ENCODE measurements around the gene SUMO3.

SUMO3 gene

DNA sequence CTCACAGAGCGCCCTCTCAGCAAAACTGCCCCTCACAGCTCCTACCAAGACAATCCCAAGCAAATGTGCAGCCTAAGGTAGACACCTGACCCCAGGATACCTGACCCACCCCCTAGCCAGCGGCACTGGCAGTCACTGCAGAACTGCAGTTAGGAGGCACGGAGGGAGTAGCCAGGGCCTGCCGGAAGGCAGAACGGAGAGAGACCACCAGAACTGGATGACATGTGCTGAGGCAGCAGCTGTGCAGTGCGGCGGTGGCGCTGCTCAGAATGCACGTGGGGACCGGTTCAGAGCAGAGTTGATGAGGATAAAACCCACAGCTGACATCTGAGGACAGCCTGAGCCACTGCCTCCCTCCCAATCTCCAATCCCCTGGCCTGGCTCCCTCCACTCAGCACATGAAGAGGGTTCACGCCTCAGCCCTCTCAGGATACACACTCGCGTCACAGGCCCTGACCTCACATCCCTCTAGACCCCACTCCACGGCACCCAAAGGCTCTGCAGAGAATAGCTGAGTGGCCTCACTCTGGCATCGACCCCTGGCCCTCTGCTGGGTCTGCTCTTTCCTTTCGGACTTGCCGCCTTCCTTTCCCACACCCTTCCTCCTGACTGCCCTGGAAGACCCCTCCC lies 45.9 kb downstream of the SUMO3 start:
- H2AFZ ChIP-seq (ENCODE audit: low read depth) = no peak overlapping the region
- H3K27me3 ChIP-seq (ENCODE audit: insufficient read depth, low read depth) = no peaks in the 10 kb centered on the region
- TF ChIP-seq, protein P1, sequence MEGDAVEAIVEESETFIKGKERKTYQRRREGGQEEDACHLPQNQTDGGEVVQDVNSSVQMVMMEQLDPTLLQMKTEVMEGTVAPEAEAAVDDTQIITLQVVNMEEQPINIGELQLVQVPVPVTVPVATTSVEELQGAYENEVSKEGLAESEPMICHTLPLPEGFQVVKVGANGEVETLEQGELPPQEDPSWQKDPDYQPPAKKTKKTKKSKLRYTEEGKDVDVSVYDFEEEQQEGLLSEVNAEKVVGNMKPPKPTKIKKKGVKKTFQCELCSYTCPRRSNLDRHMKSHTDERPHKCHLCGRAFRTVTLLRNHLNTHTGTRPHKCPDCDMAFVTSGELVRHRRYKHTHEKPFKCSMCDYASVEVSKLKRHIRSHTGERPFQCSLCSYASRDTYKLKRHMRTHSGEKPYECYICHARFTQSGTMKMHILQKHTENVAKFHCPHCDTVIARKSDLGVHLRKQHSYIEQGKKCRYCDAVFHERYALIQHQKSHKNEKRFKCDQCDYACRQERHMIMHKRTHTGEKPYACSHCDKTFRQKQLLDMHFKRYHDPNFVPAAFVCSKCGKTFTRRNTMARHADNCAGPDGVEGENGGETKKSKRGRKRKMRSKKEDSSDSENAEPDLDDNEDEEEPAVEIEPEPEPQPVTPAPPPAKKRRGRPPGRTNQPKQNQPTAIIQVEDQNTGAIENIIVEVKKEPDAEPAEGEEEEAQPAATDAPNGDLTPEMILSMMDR (conservative IDR thresholded peaks at IDR 0.05; ENCODE audit: low read depth, low read length) = no peak
- H3K27ac ChIP-seq = no peak overlapping the region
- no peak overlapping the region for H3K4me3 ChIP-seq (IDR thresholded peaks at IDR 0.05; ENCODE audit: insufficient read depth, low read depth, low read length)
- H3K4me1 ChIP-seq (ENCODE audit: low read depth, poor library complexity, severe bottlenecking) = no peaks in the 10 kb centered on the region
- no peak overlapping the region for H3K9ac ChIP-seq
- no peak overlapping the region for H3K4me2 ChIP-seq
- no peaks in the 10 kb centered on the region for H4K20me1 ChIP-seq (ENCODE audit: insufficient read depth)
- no peaks in the 10 kb centered on the region for H3K79me2 ChIP-seq (ENCODE audit: insufficient read depth, low read depth)
- peaks cover 10% of the 10 kb centered on the region; the same call in 1 of the 2 replicates for H3K36me3 ChIP-seq (ENCODE audit: insufficient read depth)

- Histone ChIP-seq H3K4me2 (no peak overlapping the region), H3K27me3 (ENCODE audit: insufficient read depth, low read depth) (no peaks in the 10 kb centered on the region), H3K9ac (no peak overlapping the region), H3K36me3 (ENCODE audit: insufficient read depth) (peaks cover 6% of the 10 kb centered on the region; the same call in 1 of the 2 replicates), H3K27ac (no peak overlapping the region), H2AFZ (ENCODE audit: low read depth) (no peak overlapping the region), H3K79me2 (ENCODE audit: insufficient read depth, low read depth) (no peaks in the 10 kb centered on the region), H3K4me1 (ENCODE audit: low read depth, poor library complexity, severe bottlenecking) (peaks cover 20% of the 10 kb centered on the region), H3K4me3 (IDR thresholded peaks at IDR 0.05; ENCODE audit: insufficient read depth, low read depth, low read length) (no peak overlapping the region), H4K20me1 (ENCODE audit: insufficient read depth) (no peaks in the 10 kb centered on the region)
- TF ChIP-seq, protein P1 (conservative IDR thresholded peaks at IDR 0.05; ENCODE audit: low read depth, low read length) = no peak
Observed at GRCh38 chr21:44767834-44768831, 49.7 kb downstream of the SUMO3 start.

GRCh38 chr21:44766818-44767354 lies 51.0 kb downstream of the SUMO3 start:
- Histone ChIP-seq H3K4me3 (IDR thresholded peaks at IDR 0.05; ENCODE audit: insufficient read depth, low read depth, low read length) (no peak overlapping the region), H3K36me3 (ENCODE audit: insufficient read depth) (peaks cover 6% of the 10 kb centered on the region; the same call in 1 of the 2 replicates), H3K4me1 (ENCODE audit: low read depth, poor library complexity, severe bottlenecking) (peaks cover 20% of the 10 kb centered on the region), H3K79me2 (ENCODE audit: insufficient read depth, low read depth) (no peaks in the 10 kb centered on the region), H3K9ac (no peak overlapping the region), H3K4me2 (no peak overlapping the region), H3K27me3 (ENCODE audit: insufficient read depth, low read depth) (no peaks in the 10 kb centered on the region), H4K20me1 (ENCODE audit: insufficient read depth) (no peaks in the 10 kb centered on the region), H2AFZ (ENCODE audit: low read depth) (no peak overlapping the region), H3K27ac (no peak overlapping the region)
- TF ChIP-seq, protein P1 (conservative IDR thresholded peaks at IDR 0.05; ENCODE audit: low read depth, low read length) = no peak

DNA sequence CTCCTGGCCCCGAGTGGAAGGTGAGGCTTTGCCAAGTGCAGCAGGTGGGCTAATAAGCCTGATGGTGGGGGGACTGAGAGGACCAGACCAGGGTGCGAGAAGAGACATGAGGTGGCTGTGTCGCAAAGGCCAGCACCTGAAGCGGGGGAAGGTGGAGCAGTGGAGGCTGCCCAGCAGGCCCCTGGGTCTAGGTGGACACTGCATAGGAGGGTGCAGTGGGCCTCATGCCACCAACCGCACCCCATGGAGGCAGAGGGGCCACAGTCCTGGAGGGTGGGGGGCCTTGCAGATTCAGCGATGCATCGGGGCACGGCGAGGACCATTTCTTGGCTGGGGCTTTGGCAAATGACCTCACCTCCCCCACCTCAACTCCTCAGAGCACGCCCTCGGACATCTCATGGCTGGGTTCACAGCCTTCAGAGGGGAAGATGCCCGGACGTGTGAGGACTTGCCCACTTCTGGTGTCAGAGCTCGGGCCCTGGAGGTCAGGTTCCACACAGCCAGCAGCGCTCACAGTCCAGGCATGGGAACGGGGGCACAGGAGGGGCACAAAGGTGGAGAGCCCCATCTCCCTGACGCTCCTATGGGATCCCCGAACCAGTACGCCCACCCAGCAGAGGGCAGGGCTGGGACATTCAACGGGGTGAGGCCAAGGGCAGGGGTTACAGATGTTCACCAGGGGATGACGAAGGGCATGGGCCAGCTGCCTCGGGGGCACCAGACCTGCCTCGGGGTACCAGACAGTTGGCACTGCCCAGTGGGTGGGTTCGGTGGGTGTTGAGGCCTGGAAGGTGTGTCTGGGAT lies 51.6 kb downstream of the SUMO3 start:
- peaks cover 4% of the 10 kb centered on the region; the same call in 1 of the 2 replicates for H3K36me3 ChIP-seq (ENCODE audit: insufficient read depth)
- H3K9ac ChIP-seq = no peak overlapping the region
- H3K79me2 ChIP-seq (ENCODE audit: insufficient read depth, low read depth) = no peaks in the 10 kb centered on the region
- peaks cover 2% of the 10 kb centered on the region; the same call in 1 of the 2 replicates for H3K27me3 ChIP-seq (ENCODE audit: insufficient read depth, low read depth)
- H3K4me3 ChIP-seq (IDR thresholded peaks at IDR 0.05; ENCODE audit: insufficient read depth, low read depth, low read length) = no peak overlapping the region
- TF ChIP-seq, protein P1 (conservative IDR thresholded peaks at IDR 0.05; ENCODE audit: low read depth, low read length) = no peak
- H4K20me1 ChIP-seq (ENCODE audit: insufficient read depth) = no peaks in the 10 kb centered on the region
- no peak overlapping the region for H3K27ac ChIP-seq
- no peak overlapping the region for H2AFZ ChIP-seq (ENCODE audit: low read depth)
- peaks cover 20% of the 10 kb centered on the region for H3K4me1 ChIP-seq (ENCODE audit: low read depth, poor library complexity, severe bottlenecking)
- peak overlapping the region; percentile 56 for H3K4me2 ChIP-seq
